ENCODE results near the gene CCDC169. TPM values are rescaled to one million over a fixed set of nuclear protein-coding genes. Genes with fewer than 3 reads are reported as not detected.

CCDC169 gene
- total RNA-seq, 3 donors from 2014 or later: 0.76 TPM; not detected in 2

DNA sequence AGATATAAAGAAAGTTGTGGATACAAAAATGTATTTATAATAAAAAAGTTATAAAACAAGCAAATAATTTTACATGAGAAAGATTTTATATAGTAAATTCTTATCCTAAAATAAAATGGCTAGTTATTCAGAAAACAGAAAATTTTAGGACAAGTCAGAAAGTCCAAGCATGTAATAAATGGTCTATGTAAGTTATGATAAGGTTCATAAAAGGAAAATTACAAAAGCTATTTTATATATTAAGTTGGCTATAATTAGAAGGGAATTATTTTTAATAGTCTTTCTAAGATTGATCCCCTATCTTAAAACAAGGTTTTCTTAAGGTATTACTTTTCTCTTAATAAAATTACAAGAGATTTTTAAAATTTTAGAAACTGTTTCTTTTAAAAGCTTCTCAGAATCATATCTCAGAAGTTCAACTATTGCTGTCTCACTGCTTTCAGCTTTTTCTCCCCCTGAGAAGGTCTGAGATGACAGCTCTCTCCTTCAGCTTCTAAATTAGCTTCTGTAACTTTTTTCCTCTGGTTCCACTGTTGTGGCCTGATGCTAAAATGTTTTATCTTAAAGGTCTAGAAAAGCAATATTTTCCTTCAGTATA lies 8.7 kb downstream of the CCDC169 start:
- Mint-ChIP-seq H3K9me3 (peaks cover 3% of the 10 kb centered on the region), H3K4me3 (no peak overlapping the region), H3K36me3 (ENCODE audit: insufficient read depth) (no peaks in the 10 kb centered on the region), H3K27me3 (ENCODE audit: low read depth) (peaks cover 7% of the 10 kb centered on the region), H3K4me1 (ENCODE audit: low read depth) (no peaks in the 10 kb centered on the region)
- no peak for DNase-seq
- no peak for ATAC-seq

GRCh38 chr13:36286006-36286405 lies 11.6 kb downstream of the CCDC169 start:
- no peak overlapping the region for H3K4me3 Mint-ChIP-seq
- no peak for ATAC-seq
- no peaks in the 10 kb centered on the region for H3K36me3 Mint-ChIP-seq (ENCODE audit: insufficient read depth)
- peaks cover 11% of the 10 kb centered on the region for H3K27me3 Mint-ChIP-seq (ENCODE audit: low read depth)
- H3K9me3 Mint-ChIP-seq: peaks cover 3% of the 10 kb centered on the region
- no peaks in the 10 kb centered on the region for H3K4me1 Mint-ChIP-seq (ENCODE audit: low read depth)
- no peak for DNase-seq

GRCh38 chr13:36282821-36283432 lies 14.7 kb downstream of the CCDC169 start:
- Mint-ChIP-seq H3K4me1 (ENCODE audit: low read depth) (no peaks in the 10 kb centered on the region), H3K4me3 (no peak overlapping the region), H3K36me3 (ENCODE audit: insufficient read depth) (no peaks in the 10 kb centered on the region), H3K9me3 (no peaks in the 10 kb centered on the region), H3K27me3 (ENCODE audit: low read depth) (peaks cover 4% of the 10 kb centered on the region)
- ATAC-seq (no peak), DNase-seq (no peak)

GRCh38 chr13:36275190-36276002 lies 22.2 kb downstream of the CCDC169 start:
- peaks cover 3% of the 10 kb centered on the region for H3K27me3 Mint-ChIP-seq (ENCODE audit: low read depth)
- no peaks in the 10 kb centered on the region for H3K4me1 Mint-ChIP-seq (ENCODE audit: low read depth)

GRCh38 chr13:36273431-36273830 lies 24.2 kb downstream of the CCDC169 start:
- no peaks in the 10 kb centered on the region for H3K4me1 Mint-ChIP-seq (ENCODE audit: low read depth)

More at GRCh38 chr13:36275190-36276002, 22.2 kb downstream of the CCDC169 start:
- no peak for ATAC-seq
- H3K36me3 Mint-ChIP-seq (ENCODE audit: insufficient read depth): no peaks in the 10 kb centered on the region
- no peaks in the 10 kb centered on the region for H3K9me3 Mint-ChIP-seq
- DNase-seq: no peak
- no peak overlapping the region for H3K4me3 Mint-ChIP-seq

DNA sequence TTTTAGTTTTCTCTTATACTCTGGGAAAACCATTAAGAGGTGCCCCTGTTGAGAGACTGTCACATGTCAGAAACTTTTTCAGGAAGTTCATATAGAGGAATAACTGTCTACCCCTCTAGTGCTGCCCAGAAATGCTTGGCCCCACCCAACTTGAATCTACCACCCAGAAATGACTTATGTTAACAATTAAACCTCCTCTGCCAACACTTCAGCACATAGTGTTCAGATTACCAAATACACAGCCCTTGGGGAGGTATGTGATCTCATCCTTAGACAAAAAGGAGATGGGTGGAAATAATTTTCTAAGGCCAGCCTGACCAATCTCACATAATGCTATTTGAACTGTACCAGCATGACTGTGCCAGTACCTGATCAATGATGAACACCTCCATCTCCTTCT lies 35.6 kb downstream of the CCDC169 start:
- DNase-seq (no peak), ATAC-seq (no peak)
- H3K4me3 Mint-ChIP-seq: no peak overlapping the region
- H3K9me3 Mint-ChIP-seq: no peaks in the 10 kb centered on the region
- H3K4me1 Mint-ChIP-seq (ENCODE audit: low read depth): no peaks in the 10 kb centered on the region
- H3K36me3 Mint-ChIP-seq (ENCODE audit: insufficient read depth): no peaks in the 10 kb centered on the region
- peaks cover 3% of the 10 kb centered on the region for H3K27me3 Mint-ChIP-seq (ENCODE audit: low read depth)

More at GRCh38 chr13:36273431-36273830, 24.2 kb downstream of the CCDC169 start:
- Mint-ChIP-seq H3K27me3 (ENCODE audit: low read depth) (peaks cover 3% of the 10 kb centered on the region), H3K4me3 (no peak overlapping the region), H3K36me3 (ENCODE audit: insufficient read depth) (no peaks in the 10 kb centered on the region), H3K9me3 (no peaks in the 10 kb centered on the region)
- DNase-seq (no peak), ATAC-seq (no peak)

- no peaks in the 10 kb centered on the region for H3K4me1 Mint-ChIP-seq (ENCODE audit: low read depth)
- peaks cover under 1% of the 10 kb centered on the region for H3K27me3 Mint-ChIP-seq (ENCODE audit: low read depth)
- ATAC-seq (no peak), DNase-seq (no peak)
- no peaks in the 10 kb centered on the region for H3K36me3 Mint-ChIP-seq (ENCODE audit: insufficient read depth)
- H3K9me3 Mint-ChIP-seq: no peaks in the 10 kb centered on the region
- no peak overlapping the region for H3K4me3 Mint-ChIP-seq
Observed at GRCh38 chr13:36261011-36261410, 36.6 kb downstream of the CCDC169 start.

GRCh38 chr13:36259361-36260137 lies 38.1 kb downstream of the CCDC169 start:
- Mint-ChIP-seq H3K4me1 (ENCODE audit: low read depth) (no peaks in the 10 kb centered on the region), H3K4me3 (no peak overlapping the region), H3K9me3 (no peaks in the 10 kb centered on the region), H3K36me3 (ENCODE audit: insufficient read depth) (no peaks in the 10 kb centered on the region), H3K27me3 (ENCODE audit: low read depth) (peaks cover 2% of the 10 kb centered on the region)
- ATAC-seq: no peak
- no peak for DNase-seq

DNA sequence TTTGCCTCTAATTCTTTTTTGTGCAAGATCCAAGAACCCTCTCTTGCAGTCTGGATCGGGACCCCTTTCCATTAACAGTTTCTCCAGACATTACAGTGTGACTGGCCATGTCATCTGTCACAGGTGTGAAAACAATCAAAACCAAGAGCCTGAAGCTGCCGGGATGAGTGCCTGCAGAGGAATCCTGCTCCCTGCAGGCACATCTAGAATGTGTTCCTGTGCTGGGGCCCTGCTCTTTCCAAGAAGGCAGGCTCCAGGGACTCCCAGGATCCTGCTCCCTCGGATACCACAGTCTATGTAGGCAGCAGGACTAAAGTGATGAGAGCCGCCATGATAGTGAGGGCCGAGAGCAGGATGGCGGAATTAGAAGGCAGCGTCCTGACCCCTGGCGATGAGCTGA lies 38.8 kb downstream of the CCDC169 start:
- Mint-ChIP-seq H3K9me3 (no peaks in the 10 kb centered on the region), H3K36me3 (ENCODE audit: insufficient read depth) (no peaks in the 10 kb centered on the region), H3K4me3 (no peak overlapping the region), H3K4me1 (ENCODE audit: low read depth) (no peaks in the 10 kb centered on the region), H3K27me3 (ENCODE audit: low read depth) (peaks cover 2% of the 10 kb centered on the region)
- ATAC-seq: no peak
- no peak for DNase-seq

- H3K4me3 Mint-ChIP-seq: no peak overlapping the region
- H3K36me3 Mint-ChIP-seq (ENCODE audit: insufficient read depth): no peaks in the 10 kb centered on the region
- no peaks in the 10 kb centered on the region for H3K4me1 Mint-ChIP-seq (ENCODE audit: low read depth)
- DNase-seq: no peak
- H3K9me3 Mint-ChIP-seq: no peaks in the 10 kb centered on the region
- no peak for ATAC-seq
- H3K27me3 Mint-ChIP-seq (ENCODE audit: low read depth): peaks cover 2% of the 10 kb centered on the region
Observed at GRCh38 chr13:36251526-36251925, 46.1 kb downstream of the CCDC169 start.

DNA sequence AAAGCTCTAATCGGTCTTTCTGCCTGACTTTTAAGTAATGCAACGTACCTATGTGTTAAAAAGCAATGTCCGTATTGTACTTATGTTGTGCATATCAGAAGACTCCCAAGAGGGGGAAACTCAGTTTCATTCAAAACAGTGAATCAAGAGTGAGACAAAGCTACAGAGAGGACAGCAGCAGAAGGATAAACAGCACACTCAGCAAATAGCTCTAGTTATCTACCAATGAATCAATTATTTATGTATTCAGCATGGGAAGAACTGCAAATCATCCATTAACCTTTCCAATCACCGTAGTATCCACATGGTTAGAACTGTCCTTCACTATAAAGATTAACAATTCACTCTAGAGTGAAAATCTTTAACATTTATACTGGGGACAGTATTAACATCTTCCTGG lies 46.6 kb downstream of the CCDC169 start:
- H3K9me3 Mint-ChIP-seq: peaks cover under 1% of the 10 kb centered on the region
- H3K27me3 Mint-ChIP-seq (ENCODE audit: low read depth): peaks cover 2% of the 10 kb centered on the region
- no peak for ATAC-seq
- no peaks in the 10 kb centered on the region for H3K4me1 Mint-ChIP-seq (ENCODE audit: low read depth)
- H3K36me3 Mint-ChIP-seq (ENCODE audit: insufficient read depth): no peaks in the 10 kb centered on the region
- DNase-seq: no peak
- H3K4me3 Mint-ChIP-seq: no peak overlapping the region

GRCh38 chr13:36248700-36249099 lies 48.9 kb downstream of the CCDC169 start:
- DNase-seq (no peak), ATAC-seq (no peak)
- peaks cover 3% of the 10 kb centered on the region for H3K9me3 Mint-ChIP-seq
- no peaks in the 10 kb centered on the region for H3K27me3 Mint-ChIP-seq (ENCODE audit: low read depth)
- H3K36me3 Mint-ChIP-seq (ENCODE audit: insufficient read depth): no peaks in the 10 kb centered on the region
- H3K4me1 Mint-ChIP-seq (ENCODE audit: low read depth): no peaks in the 10 kb centered on the region
- H3K4me3 Mint-ChIP-seq: no peak overlapping the region

- no peak for ATAC-seq
- peaks cover 3% of the 10 kb centered on the region for H3K9me3 Mint-ChIP-seq
- no peak for DNase-seq
- H3K4me3 Mint-ChIP-seq: no peak overlapping the region
- no peaks in the 10 kb centered on the region for H3K27me3 Mint-ChIP-seq (ENCODE audit: low read depth)
- no peaks in the 10 kb centered on the region for H3K4me1 Mint-ChIP-seq (ENCODE audit: low read depth)
- H3K36me3 Mint-ChIP-seq (ENCODE audit: insufficient read depth): no peaks in the 10 kb centered on the region
Observed at GRCh38 chr13:36244990-36245389, 52.6 kb downstream of the CCDC169 start.

GRCh38 chr13:36244073-36244472 lies 53.5 kb downstream of the CCDC169 start:
- Mint-ChIP-seq H3K4me3 (no peak overlapping the region), H3K27me3 (ENCODE audit: low read depth) (no peaks in the 10 kb centered on the region), H3K36me3 (ENCODE audit: insufficient read depth) (no peaks in the 10 kb centered on the region), H3K4me1 (ENCODE audit: low read depth) (no peaks in the 10 kb centered on the region), H3K9me3 (peaks cover 3% of the 10 kb centered on the region)
- DNase-seq (no peak), ATAC-seq (no peak)
